Stimulated activated CD8-positive, alpha-beta memory T cell treated with anti-CD3 and anti-CD28 coated beads, Interleukin-4, amount 100 ng/mL, for 1 hour (primary cell): ENCODE results near the gene RAB19.
"Not testable (repeated sequence)": the region's sequence is repeated elsewhere in the genome, so short reads cannot be mapped to it uniquely, and the experiment has no call there.

Source experiments
- DNase-seq, 2 donors: peaks; one replicate each; pipeline ENCODE4 v3.0.0-alpha.2; 2020; ENCODE audit warnings: low read depth in 2 of 2, low spot score in 1 of 2

RAB19 gene

GRCh38 chr7:140400381-140400780 is 3.5 kb upstream of the RAB19 start:
- no peak for DNase-seq

- no peak for DNase-seq
These were observed 1.6 kb upstream of the RAB19 start for GRCh38 chr7:140402178-140402835.

GRCh38 chr7:140404565-140405065 is 757 bp downstream of the RAB19 start:
- DNase-seq: no peak

- DNase-seq: no peak
These were observed 11.5 kb downstream of the RAB19 start for GRCh38 chr7:140415361-140415760.

GRCh38 chr7:140415816-140416215 is 12.0 kb downstream of the RAB19 start:
- not testable (repeated sequence) for DNase-seq

GRCh38 chr7:140416560-140416959 is 12.7 kb downstream of the RAB19 start:
- DNase-seq: no peak

GRCh38 chr7:140417456-140418155 is 13.7 kb downstream of the RAB19 start:
- DNase-seq: no peak

- not testable (repeated sequence) for DNase-seq
These were observed 14.3 kb downstream of the RAB19 start for GRCh38 chr7:140418156-140418472.

GRCh38 chr7:140418653-140419052 is 14.8 kb downstream of the RAB19 start:
- no peak for DNase-seq

GRCh38 chr7:140421521-140421920 is 17.7 kb downstream of the RAB19 start:
- no peak for DNase-seq

GRCh38 chr7:140423501-140423900 is 19.6 kb downstream of the RAB19 start:
- DNase-seq: no peak

GRCh38 chr7:140425718-140426117 is 21.9 kb downstream of the RAB19 start:
- DNase-seq: no peak

GRCh38 chr7:140426130-140426529 is 22.3 kb downstream of the RAB19 start:
- DNase-seq: no peak

GRCh38 chr7:140433396-140433795 is 29.5 kb downstream of the RAB19 start:
- no peak for DNase-seq

- DNase-seq: no peak
These were observed 31.5 kb downstream of the RAB19 start for GRCh38 chr7:140435252-140435895.

- no peak for DNase-seq
These were observed 35.5 kb downstream of the RAB19 start for GRCh38 chr7:140439359-140439758.

- no peak for DNase-seq
These were observed 36.7 kb downstream of the RAB19 start for GRCh38 chr7:140440593-140440992.

GRCh38 chr7:140441519-140441918 is 37.7 kb downstream of the RAB19 start:
- no peak for DNase-seq

- DNase-seq: no peak
These were observed 42.6 kb downstream of the RAB19 start for GRCh38 chr7:140446467-140446866.

- DNase-seq: no peak
These were observed 44.0 kb downstream of the RAB19 start for GRCh38 chr7:140447841-140448240.

GRCh38 chr7:140448781-140449480 is 45.1 kb downstream of the RAB19 start:
- no peak for DNase-seq

GRCh38 chr7:140451716-140452115 is 47.9 kb downstream of the RAB19 start:
- DNase-seq: no peak
